ENCODE data around the gene CNOT8.

DNA sequence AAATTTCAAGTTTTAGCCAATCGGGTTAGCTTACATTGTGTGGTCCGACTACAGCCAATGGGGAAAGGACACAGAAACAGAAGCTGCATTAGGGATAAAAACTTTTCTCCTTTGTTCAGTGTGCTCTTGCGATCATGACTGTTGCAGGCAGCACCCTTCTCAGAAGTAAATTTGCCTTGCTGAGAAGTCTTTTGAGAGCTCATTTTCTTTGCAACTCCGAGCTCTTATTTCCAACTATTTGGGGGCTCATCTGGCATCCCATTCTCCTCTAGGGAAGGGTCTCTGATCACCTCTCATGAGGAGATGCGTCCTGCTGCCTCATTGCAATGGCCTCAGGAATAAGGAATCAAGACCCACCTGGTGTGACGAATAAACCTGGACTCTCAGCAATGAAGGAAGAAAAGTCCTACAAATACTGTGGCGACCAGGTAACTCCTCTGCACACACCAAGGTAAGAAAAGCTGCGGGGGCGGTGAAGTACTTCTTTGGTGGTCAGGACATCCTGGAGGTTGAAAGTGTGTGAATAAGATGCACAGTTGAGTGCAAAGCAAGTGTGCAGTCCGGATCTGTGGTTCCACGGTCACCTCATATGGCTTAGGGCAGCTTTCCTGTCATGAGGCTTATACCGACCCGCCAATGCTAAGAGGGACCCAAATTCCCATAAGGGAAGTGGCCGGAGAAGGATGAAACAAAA lies 20.4 kb downstream of the CNOT8 start:
- TF ChIP-seq EZH2 (IDR thresholded peaks at IDR 0.05; ENCODE audit: insufficient read depth, poor library complexity, severe bottlenecking) (no peak), EZH2phosphoT487 (IDR thresholded peaks at IDR 0.05; ENCODE audit: insufficient read depth, low read depth) (no peak)

Measured in GM23248 (cell line).